ENCODE results near the gene KRTDAP.

DNA sequence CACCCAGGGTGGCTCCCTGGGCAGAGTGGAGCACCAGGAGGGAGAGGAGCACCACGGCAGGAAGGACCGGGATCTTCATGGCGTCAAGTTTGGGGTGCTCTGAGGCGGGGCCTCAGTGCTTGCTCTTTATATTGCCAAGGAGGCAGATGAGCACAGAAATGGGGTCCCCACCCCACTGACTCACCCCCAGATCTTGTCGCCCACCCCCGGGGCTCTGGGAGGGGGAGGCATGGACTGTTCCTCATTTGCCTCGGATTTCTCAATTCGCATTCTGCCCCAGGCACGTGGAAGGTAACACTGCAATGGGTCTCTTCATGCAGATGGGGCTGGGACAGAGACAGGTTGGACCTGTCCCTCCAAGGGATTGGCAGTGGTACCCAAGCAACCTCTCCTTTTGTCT is at the start of gene KRTDAP:
- TF ChIP-seq POLR2A (IDR thresholded peaks at IDR 0.05) (no peak), POLR2AphosphoS5 (IDR thresholded peaks at IDR 0.05) (no peak)
- TF ChIP-seq, protein P1, sequence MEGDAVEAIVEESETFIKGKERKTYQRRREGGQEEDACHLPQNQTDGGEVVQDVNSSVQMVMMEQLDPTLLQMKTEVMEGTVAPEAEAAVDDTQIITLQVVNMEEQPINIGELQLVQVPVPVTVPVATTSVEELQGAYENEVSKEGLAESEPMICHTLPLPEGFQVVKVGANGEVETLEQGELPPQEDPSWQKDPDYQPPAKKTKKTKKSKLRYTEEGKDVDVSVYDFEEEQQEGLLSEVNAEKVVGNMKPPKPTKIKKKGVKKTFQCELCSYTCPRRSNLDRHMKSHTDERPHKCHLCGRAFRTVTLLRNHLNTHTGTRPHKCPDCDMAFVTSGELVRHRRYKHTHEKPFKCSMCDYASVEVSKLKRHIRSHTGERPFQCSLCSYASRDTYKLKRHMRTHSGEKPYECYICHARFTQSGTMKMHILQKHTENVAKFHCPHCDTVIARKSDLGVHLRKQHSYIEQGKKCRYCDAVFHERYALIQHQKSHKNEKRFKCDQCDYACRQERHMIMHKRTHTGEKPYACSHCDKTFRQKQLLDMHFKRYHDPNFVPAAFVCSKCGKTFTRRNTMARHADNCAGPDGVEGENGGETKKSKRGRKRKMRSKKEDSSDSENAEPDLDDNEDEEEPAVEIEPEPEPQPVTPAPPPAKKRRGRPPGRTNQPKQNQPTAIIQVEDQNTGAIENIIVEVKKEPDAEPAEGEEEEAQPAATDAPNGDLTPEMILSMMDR (IDR thresholded peaks at IDR 0.05): no peak

Data from breast epithelium (tissue), 3 donors.